GM10266 (cell line): ENCODE data around the gene CRIP3.

Experiments used
- DNase-seq: peaks from one replicate; pipeline ENCODE4 v3.0.0; 2012; ENCODE audit errors: extremely low spot score
- TF ChIP-seq, protein P1 (sequence below): IDR thresholded peaks from 2 replicates; pipeline ENCODE4 v1.5.1; 2012; ENCODE audit warnings: mild to moderate bottlenecking, low read depth; ENCODE audit not compliant: control insufficient read depth, insufficient read depth; ENCODE audit errors: missing control alignments

Gene CRIP3

DNA sequence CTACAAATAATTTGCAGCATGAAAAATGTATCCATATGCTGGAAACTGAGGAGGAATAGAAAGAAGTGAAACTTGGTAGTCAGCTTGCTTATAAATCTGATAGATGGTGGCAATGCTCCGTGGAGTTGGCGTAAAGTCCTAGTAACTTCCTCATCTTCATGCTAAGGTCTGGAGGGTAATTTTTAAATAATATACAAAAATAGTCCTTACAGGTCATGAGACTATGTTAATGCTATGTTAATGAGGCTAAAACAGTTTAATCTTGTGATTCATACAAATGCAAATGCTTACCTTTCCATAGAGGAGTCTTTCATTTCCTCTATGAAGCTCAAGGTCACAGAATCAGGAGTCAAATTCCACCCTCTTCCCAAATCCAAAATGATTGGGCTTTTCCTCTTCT lies 9.4 kb upstream of the CRIP3 start:
- no peak for DNase-seq
- TF ChIP-seq, protein P1, sequence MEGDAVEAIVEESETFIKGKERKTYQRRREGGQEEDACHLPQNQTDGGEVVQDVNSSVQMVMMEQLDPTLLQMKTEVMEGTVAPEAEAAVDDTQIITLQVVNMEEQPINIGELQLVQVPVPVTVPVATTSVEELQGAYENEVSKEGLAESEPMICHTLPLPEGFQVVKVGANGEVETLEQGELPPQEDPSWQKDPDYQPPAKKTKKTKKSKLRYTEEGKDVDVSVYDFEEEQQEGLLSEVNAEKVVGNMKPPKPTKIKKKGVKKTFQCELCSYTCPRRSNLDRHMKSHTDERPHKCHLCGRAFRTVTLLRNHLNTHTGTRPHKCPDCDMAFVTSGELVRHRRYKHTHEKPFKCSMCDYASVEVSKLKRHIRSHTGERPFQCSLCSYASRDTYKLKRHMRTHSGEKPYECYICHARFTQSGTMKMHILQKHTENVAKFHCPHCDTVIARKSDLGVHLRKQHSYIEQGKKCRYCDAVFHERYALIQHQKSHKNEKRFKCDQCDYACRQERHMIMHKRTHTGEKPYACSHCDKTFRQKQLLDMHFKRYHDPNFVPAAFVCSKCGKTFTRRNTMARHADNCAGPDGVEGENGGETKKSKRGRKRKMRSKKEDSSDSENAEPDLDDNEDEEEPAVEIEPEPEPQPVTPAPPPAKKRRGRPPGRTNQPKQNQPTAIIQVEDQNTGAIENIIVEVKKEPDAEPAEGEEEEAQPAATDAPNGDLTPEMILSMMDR = no peak

DNA sequence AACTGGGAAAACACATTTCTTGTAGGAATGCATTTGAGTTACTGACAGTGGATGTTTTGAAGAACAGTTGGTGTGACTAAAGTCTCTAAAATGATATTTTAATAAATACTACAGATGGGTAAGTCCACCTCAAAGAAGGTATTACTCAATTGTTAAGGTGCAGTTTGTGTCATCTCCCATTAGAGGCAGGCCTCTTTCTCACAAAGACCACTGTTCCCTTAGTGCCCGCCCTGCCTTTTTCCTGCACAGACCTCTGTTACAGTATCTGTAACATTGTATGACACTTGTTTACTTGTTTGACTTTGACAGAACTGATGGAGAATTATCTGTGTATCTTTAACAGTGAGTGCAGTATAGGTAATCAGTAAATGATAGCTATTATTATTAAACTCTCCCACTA lies 5.2 kb upstream of the CRIP3 start:
- no peak for DNase-seq
- TF ChIP-seq, protein P1 = no peak

DNA sequence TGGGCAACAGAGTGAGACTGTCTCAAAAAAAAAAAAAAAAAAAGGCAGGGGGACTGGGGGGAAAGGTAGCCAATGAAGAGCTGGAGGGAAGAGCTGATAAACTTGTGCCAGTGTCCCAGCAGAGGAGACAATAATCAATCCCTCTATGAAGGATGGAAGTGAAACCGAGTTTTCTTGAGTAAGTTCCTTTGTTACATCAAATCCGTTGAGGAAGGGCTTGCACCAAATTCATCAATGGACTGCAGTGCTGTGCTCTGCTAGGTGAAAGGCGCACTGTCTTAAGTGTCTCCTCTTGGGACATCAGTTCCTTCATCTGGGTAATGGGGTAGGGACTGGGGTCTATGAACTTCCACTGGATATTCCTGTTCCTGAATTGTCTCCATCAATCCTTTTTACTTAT lies 3.0 kb upstream of the CRIP3 start:
- TF ChIP-seq, protein P1 = no peak
- DNase-seq = no peak

DNA sequence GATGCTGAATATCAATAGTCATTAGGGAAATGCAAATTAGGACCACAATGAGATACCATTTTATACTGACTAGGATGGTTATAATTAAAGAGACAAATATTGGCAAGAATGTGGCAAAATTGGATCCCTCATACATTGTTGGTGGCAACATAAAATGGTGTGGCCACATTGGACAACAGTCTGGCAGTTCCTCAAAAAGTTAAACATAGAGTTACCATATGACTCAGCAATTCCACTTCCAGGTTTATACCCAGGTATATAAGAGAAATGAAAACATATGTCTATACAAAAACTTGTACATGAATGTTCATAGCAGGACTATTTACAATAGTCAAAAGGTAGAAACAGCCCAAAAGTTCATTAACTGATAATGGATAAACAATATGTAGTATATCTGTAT lies 2.0 kb upstream of the CRIP3 start:
- DNase-seq = no peak
- TF ChIP-seq, protein P1 = no peak

DNA sequence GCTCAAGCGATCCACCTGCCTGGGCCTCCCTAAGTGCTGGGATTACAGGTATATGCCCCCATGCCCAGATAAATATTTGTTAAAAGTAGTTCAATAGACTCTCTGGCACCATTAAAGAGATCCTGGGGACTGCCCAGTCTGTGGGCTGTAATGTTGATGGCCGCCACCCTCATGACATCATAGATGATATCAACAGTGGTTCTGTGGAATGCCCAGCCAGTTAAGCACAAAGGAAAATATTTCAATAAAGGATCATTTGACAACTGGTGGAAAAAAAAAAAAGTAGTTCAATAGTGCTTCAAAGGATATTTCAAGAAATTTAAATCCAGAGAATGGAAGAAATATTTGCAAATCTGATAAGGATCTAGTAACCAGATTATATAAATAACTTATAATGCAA lies 1.5 kb upstream of the CRIP3 start:
- no peak for DNase-seq
- TF ChIP-seq, protein P1 = no peak

DNA sequence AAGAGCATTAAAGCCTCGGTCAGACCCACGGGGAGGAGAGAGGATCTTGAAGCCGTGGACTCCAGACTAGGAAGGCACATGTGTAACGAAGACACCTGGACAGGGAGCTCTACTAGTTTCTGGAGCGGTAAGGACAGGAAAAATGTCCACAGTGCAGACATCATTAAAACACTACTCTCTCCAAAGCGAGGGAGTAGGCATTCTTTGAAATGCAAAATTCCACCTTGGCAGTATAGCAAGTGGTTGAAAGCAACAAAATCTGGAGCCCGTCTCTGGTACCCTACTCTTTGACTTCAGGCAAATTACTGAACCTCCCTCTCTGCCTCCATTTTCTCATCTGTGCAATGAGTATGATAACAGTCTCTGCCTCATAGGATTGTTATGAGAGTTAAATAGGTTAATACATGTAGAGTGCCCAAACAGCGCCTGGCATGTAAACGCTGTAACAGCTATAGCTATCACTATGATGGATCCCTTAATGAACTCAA lies 408 bp upstream of the CRIP3 start:
- TF ChIP-seq, protein P1 = no peak
- DNase-seq = no peak

DNA sequence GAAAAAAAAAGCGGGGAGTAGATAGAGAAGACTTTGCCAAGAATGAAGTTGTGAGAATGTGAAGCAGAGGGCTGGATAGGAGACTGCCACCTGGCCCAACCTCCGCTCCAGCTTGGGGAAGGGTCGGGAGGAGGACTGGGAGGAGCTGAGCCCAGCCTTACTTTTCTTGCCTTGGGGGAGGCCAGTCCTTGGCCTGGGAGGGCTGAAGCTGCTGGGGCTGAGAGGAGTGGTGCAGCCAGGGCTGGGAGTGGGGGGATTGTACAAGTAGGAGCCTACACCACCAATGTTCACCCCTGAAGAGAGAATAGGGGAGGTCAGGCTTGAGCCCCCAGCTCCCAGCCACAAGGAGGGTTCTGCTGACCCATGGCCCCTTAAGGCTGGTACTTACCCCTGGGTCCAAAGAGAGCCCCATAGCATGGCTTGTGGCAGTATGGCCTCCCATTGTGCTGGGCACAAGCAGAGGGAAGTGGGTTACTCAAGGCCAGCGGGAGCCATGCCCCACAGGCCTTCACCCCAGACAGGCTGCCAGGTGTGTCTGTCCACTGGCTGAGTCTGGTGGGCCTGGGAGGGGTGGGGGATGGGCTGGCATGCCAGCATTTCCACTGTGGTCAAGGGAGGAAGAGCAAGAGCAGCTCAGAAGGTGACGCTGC lies 1.1 kb downstream of the CRIP3 start:
- DNase-seq = no peak
- TF ChIP-seq, protein P1 = no peak
